ENCODE results near the gene STK10.

STK10 gene

DNA sequence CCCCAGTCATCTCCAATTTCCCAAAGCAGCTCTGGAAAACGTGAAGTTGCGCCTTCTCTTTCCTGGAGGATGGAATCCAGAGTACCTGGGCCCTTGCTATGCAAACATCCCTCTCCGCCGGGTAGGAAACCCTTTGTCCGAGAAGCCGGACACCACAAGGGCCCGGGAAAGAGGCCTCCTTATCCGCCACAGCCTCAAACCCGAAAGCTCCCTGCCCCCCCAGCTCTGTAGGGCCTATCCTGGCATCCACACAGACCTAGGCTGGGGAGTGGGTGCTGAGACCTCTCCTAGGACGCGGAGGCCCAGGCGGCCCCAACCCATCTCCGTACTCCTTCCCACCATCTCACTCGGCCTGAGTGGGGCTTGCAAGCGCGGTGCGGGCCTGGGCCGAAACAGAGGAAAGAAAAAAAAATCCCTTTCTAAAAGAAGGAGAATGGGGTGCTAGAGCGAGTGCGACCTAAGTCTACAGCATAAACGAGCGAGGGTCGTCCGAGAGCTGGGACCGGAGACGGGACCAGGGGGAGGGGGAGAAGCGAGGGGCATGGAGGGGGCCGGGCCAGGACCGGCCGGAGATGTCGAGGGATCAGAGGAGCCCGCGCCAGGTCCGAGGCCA is 182.2 kb downstream of the STK10 start:
- DNase-seq: peak in 1 of 2 donors; percentile 26

DNA sequence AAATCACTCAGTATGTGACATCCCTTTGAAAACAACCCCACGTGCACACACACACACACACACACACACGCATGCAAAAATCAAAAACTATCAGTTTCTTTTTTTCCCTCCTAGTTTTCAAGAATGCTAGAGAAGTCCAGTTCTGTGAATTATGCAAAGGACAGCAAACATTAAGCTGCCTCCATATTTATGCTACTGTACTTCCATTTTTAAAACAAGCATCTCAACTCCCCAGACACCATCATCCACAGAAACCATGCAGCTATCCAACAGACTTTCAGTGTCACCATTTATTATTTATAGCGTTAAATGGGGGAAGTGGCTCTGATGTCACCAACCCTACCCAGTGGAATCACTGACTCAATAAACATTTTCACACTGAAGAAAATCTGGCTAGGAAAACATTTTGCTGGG is 183.2 kb downstream of the STK10 start:
- no peak for DNase-seq

DNA sequence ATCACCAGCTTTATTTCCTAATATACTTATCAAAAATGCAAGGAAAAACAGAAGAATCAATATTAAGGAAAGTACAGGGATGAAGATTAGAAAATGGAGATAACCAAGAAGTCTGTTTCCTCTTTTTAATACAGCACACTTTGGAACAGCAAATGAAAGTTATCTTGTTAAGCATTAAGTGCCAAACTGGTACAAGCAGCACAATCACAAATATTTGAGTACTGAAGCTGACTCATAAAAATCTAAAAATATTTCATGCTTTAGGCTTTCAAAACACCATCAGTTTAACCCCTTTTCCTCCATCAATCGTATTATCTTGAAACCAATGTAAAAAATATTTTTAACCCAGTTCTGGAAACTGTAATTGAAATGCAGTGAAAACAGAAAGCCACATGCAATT is 184.3 kb downstream of the STK10 start:
- DNase-seq: no peak

- DNase-seq: no peak
Measured at GRCh38 chr5:172002840-172003512, 185.0 kb downstream of the STK10 start.

GRCh38 chr5:172002310-172002709 is 185.7 kb downstream of the STK10 start:
- DNase-seq: no peak

DNA sequence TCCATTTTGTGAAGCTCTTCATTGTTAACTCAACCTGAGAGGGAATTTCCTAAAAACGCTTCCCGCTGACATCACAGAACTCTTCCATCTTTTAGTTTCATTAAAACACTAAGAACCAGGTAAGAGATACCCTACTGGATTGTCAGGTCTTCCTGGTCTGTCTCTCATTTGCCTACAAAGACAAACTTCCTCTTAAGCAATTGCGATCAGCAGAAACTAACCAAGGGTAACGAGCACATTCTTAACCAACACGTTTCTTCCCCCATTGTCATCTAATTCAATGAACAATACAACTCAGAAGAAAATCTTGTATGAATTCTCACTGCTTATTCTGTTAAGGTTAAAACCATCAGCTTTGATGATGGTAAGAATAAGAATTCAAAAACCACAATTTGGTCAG is 188.1 kb downstream of the STK10 start:
- no peak for DNase-seq

GRCh38 chr5:171999100-171999499 is 188.9 kb downstream of the STK10 start:
- DNase-seq: no peak

DNA sequence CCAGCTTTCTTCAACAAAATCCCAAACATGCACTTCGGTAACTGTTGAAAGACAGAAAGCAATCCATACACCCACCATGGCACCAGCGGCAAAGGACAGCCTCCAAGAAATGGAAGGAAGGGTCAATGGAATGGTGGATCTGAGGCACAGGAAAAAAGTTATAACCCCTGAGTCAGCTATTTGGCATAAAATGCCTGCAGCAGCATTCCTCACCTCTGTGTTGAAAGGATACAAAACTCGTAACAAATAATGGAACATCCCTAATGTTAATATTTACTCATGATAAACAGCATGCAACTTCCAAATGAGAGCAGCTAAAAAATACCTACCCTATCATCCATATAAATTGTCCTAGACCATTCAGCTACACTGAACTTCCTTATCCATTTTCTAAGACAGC is 191.0 kb downstream of the STK10 start:
- DNase-seq: no peak

DNA sequence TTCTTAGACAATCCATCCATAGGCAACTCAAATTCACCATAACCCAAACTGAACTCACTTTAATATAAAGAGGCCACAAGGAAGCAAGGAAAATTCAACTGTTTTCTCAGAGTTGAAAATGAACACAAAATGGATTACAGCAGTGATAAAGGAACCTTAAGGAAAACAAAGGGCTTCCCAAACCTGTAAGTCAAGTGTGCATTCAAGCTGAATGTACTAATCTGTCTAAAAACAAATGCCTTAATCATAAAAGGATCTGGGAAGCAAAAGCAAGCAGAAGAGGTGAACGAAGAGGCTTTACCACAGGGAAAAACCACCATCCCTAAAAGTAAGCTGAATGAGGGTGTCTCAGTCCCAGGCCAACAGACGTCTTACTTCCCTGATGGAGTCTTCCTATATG is 195.2 kb downstream of the STK10 start:
- DNase-seq: no peak

DNA sequence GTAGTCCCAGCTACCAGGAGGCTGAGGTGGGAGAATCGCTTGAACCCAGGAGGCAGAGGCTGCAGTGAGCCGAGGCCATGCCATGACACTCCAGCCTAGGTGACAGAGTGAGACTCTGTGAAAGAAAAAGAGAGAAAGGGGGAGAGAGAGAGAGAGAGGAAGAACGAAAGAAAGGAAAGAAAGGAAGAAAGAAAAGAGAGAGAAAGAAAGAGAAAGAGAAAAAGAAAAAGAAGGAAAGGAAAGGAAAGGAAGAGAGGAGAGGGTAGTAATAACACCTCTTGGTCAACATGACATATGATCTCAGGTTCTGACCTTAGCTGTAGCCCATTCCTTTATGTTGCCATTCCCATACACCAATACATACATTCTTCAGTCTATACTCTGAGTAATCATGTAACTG is 195.7 kb downstream of the STK10 start:
- no peak for DNase-seq

Data from hippocampal formation (tissue), 2 donors.